Natural killer cell (primary cell): ENCODE results near the gene PTPRT. TPM values are rescaled to one million over a fixed set of nuclear protein-coding genes. Genes with fewer than 3 reads are reported as not detected.

Source experiments
- ATAC-seq, 3 donors: fragments of 150-1000 bp in 2 of 3; fragments of 200-7000 bp in 1 of 3; cut with Tn5 transposase; 1 replicate in 1 of 3; 2 replicates in 2 of 3; pipeline ENCODE4 v1.10.0; 2021; ENCODE audit warnings: mild to moderate bottlenecking in 2 of 3, moderate library complexity in 2 of 3
- DNase-seq, 2 donors: peaks; one replicate each; pipeline versions ENCODE4 v3.0.0 to v3.0.0-alpha.2; 2013 to 2021; ENCODE audit warnings: mixed read lengths in 1 of 2
- H3K27ac ChIP-seq: one replicate; pipeline ENCODE4 v1.5.1; 2013; ENCODE audit warnings: mild to moderate bottlenecking, low read length
- H3K27me3 ChIP-seq: one replicate; pipeline ENCODE4 v1.6.1; 2013; ENCODE audit warnings: low read length; ENCODE audit not compliant: control insufficient read depth, insufficient read depth
- H3K36me3 ChIP-seq: one replicate; pipeline ENCODE4 v1.6.1; 2013; ENCODE audit warnings: low read length; ENCODE audit not compliant: control insufficient read depth, insufficient read depth
- H3K4me1 ChIP-seq: one replicate; pipeline ENCODE4 v1.6.1; 2013; ENCODE audit warnings: low read length; ENCODE audit not compliant: control insufficient read depth, insufficient read depth
- H3K4me3 ChIP-seq: one replicate; pipeline ENCODE4 v1.5.1; 2013; ENCODE audit warnings: low read length
- H3K9me3 ChIP-seq: one replicate; pipeline ENCODE4 v1.6.1; 2013; ENCODE audit warnings: low read length; ENCODE audit not compliant: control insufficient read depth, insufficient read depth
- H3K27ac Mint-ChIP-seq, 2 donors: one replicate each; pipeline ENCODE4 v1.8.0; 2022; ENCODE audit warnings: mild to moderate bottlenecking in 2 of 2, mixed read lengths in 2 of 2, moderate library complexity in 1 of 2
- H3K27me3 Mint-ChIP-seq, 2 donors: one replicate each; pipeline ENCODE4 v1.8.0; 2022; ENCODE audit warnings: low read depth in 2 of 2, mixed read lengths in 2 of 2
- H3K36me3 Mint-ChIP-seq: one replicate; pipeline ENCODE4 v1.8.0; 2022; ENCODE audit warnings: mixed read lengths
- H3K4me1 Mint-ChIP-seq, 2 donors: one replicate each; pipeline ENCODE4 v1.8.0; 2022; ENCODE audit warnings: mixed read lengths in 2 of 2
- H3K4me3 Mint-ChIP-seq: one replicate; pipeline ENCODE4 v1.8.0; 2022; ENCODE audit warnings: mild to moderate bottlenecking, moderate library complexity, mixed read lengths
- H3K9me3 Mint-ChIP-seq, 2 donors: one replicate each; pipeline ENCODE4 v1.8.0; 2022; ENCODE audit warnings: mixed read lengths in 2 of 2
- WGBS: methylation state at CpG from one replicate; pipeline ENCODE4 v1.1.7; 2013; ENCODE audit warnings: missing lambda C conversion rate; ENCODE audit not compliant: insufficient coverage; 5-methylcytosine and 5-hydroxymethylcytosine counted together
- intact Hi-C: fragments of 100-400 bp; cut with micrococcal nuclease; formaldehyde crosslinking; loops from one replicate; pipeline ENCODE4 v1.14.2; 2022
- total RNA-seq, 4 donors: library from RNA; stranded (reverse); fragments of 120-200 nt in 1 of 4; gene quantifications; one replicate each; pipeline versions ENCODE4 v1.2.3 to v1.2.4, GENCODE V29; 2013 to 2022
- TF ChIP-seq, protein P1 (sequence below): fragments of 200-600 bp; IDR thresholded peaks from one replicate; pipeline ENCODE4 v1.8.0; 2022; ENCODE audit warnings: antibody characterized with exemption

PTPRT gene
- total RNA-seq, 3 donors from 2014 or later (not counting 1 experiment from before 2014, with no cell fraction given) = not detected

DNA sequence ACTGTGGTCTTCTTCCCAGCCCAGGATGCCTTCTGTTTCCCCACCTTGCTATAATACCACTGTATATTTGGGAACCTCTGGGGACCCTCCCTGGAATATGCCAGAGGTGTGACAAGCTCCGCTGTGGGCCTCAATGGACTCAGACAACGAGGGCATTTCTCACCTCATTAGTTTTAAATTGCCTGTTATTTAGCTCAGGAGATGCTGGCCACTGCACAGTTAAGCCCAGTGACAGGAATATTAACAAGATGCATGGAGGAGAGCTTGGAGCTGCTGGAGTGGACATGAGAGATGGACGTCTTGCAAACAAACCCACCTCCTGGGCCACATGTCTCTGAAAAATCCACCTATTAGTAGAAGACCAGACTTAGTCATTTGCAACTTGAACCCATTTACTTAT, 1136.4 kb downstream of the PTPRT start:
- intact Hi-C loops = no loop called here
- H3K27ac Mint-ChIP-seq = no peak overlapping the region
- Histone ChIP-seq H3K27me3 (no peaks in the 10 kb centered on the region), H3K27ac (no peak overlapping the region), H3K4me3 (no peak overlapping the region), H3K36me3 (no peaks in the 10 kb centered on the region), H3K9me3 (no peaks in the 10 kb centered on the region), H3K4me1 (no peaks in the 10 kb centered on the region)
- no peaks in the 10 kb centered on the region for H3K36me3 Mint-ChIP-seq
- no peaks in the 10 kb centered on the region for H3K4me1 Mint-ChIP-seq
- no peak for ATAC-seq
- H3K27me3 Mint-ChIP-seq = peaks cover 0 to 9% of the 10 kb centered on the region in 2 donors
- 61% methylated on average over 3 of the region's 3 CpGs for WGBS
- DNase-seq = no peak
- H3K4me3 Mint-ChIP-seq = no peak overlapping the region
- TF ChIP-seq, protein P1, sequence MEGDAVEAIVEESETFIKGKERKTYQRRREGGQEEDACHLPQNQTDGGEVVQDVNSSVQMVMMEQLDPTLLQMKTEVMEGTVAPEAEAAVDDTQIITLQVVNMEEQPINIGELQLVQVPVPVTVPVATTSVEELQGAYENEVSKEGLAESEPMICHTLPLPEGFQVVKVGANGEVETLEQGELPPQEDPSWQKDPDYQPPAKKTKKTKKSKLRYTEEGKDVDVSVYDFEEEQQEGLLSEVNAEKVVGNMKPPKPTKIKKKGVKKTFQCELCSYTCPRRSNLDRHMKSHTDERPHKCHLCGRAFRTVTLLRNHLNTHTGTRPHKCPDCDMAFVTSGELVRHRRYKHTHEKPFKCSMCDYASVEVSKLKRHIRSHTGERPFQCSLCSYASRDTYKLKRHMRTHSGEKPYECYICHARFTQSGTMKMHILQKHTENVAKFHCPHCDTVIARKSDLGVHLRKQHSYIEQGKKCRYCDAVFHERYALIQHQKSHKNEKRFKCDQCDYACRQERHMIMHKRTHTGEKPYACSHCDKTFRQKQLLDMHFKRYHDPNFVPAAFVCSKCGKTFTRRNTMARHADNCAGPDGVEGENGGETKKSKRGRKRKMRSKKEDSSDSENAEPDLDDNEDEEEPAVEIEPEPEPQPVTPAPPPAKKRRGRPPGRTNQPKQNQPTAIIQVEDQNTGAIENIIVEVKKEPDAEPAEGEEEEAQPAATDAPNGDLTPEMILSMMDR = no peak
- no peaks in the 10 kb centered on the region for H3K9me3 Mint-ChIP-seq

DNA sequence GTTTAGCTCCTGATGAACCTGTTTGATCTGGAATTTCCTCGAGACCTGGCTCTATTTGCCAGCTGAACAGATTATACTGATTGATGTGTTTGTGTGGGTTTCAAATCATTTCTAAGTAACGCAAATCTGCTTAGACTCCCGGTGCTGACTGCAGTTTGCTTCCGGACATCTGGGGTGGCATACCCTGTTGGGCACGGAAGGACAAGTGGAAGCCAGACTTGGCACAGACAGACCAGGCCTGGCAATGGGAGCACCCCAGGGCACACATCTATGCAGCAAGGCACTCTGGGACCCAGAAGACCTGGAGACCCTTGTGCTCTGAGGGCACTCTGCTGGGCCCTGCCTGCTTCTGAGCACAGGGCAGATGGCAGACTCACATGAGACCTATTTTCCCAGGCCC, 1137.8 kb downstream of the PTPRT start:
- peaks cover 0 to 9% of the 10 kb centered on the region in 2 donors for H3K27me3 Mint-ChIP-seq
- ATAC-seq = no peak
- Histone ChIP-seq H3K4me3 (no peak overlapping the region), H3K27ac (no peak overlapping the region), H3K9me3 (no peaks in the 10 kb centered on the region), H3K27me3 (no peaks in the 10 kb centered on the region), H3K36me3 (no peaks in the 10 kb centered on the region), H3K4me1 (no peaks in the 10 kb centered on the region)
- TF ChIP-seq, protein P1 = no peak
- intact Hi-C loops = no loop called here
- no peak overlapping the region for H3K4me3 Mint-ChIP-seq
- no peak for DNase-seq
- H3K27ac Mint-ChIP-seq = no peak overlapping the region
- no peaks in the 10 kb centered on the region for H3K4me1 Mint-ChIP-seq
- WGBS = 91% methylated on average over 5 of the region's 5 CpGs
- H3K9me3 Mint-ChIP-seq = no peaks in the 10 kb centered on the region
- no peaks in the 10 kb centered on the region for H3K36me3 Mint-ChIP-seq

DNA sequence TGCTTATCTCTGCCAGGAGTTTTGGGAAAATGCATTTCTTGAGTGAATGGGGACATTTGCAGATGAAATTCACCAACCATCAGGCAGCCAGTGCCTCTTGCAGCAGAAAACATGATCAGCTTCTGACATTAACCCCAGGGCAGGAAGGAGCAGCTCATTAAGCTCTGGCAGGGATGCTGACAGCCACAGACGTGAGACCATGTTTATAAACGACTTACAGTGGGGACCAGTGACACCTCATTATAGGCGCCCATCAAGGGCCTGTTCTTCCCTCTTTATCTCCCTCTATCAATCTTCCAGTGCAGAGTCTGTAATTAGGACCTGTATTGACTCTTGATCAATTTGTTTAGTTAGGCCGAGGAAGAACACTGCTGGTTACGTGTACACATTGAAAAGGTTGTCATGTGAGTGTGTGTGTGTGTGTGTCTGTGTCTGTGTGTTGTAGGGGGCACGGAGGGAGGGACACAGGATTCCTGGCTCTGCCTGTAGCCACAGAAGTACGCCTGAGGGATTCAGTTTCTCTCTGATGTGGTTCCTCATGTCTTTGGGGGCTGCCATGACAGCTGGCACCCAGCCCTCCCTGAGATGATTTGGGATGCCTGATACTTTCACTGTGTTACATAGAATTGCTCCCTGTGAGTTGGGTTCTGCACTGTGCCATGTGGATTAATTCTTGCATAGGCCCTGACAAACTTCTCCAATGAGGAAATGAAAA, 1143.2 kb downstream of the PTPRT start:
- Mint-ChIP-seq H3K4me3 (no peak overlapping the region), H3K27ac (no peak overlapping the region), H3K36me3 (no peaks in the 10 kb centered on the region), H3K27me3 (peaks cover 0 to 8% of the 10 kb centered on the region in 2 donors), H3K9me3 (no peaks in the 10 kb centered on the region), H3K4me1 (no peaks in the 10 kb centered on the region)
- TF ChIP-seq, protein P1 = no peak
- intact Hi-C loops = no loop called here
- DNase-seq (no peak), ATAC-seq (no peak)
- WGBS = 59% methylated on average over 7 of the region's 7 CpGs
- Histone ChIP-seq H3K27me3 (no peaks in the 10 kb centered on the region), H3K9me3 (no peaks in the 10 kb centered on the region), H3K4me1 (no peaks in the 10 kb centered on the region), H3K27ac (no peak overlapping the region), H3K36me3 (no peaks in the 10 kb centered on the region), H3K4me3 (no peak overlapping the region)

DNA sequence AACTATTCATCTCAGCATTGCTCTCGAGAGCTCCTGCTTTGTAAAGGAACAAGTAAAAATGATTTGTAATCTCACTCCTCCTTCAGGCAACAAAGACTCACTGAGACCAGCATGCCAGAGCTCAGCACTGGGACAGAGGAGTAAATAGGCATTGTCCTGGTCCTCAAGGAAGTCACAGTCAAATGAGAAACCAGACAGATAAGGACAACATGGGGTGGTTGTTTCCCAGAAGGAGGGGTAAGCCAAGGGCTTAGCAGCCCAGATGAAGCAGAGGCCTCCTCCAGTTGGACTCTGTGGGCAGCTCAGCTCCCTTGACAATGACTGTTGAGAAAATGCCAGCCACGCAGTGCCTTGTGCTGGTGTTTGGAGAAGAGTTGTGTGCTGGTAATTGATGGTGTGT, 1145.8 kb downstream of the PTPRT start:
- H3K4me3 ChIP-seq = no peak overlapping the region
- H3K9me3 ChIP-seq = no peaks in the 10 kb centered on the region
- TF ChIP-seq, protein P1 = no peak
- Mint-ChIP-seq H3K27ac (no peak overlapping the region), H3K4me1 (no peaks in the 10 kb centered on the region), H3K27me3 (peaks cover 0 to 2% of the 10 kb centered on the region in 2 donors), H3K4me3 (no peak overlapping the region), H3K9me3 (no peaks in the 10 kb centered on the region), H3K36me3 (no peaks in the 10 kb centered on the region)
- 71% methylated on average over 2 of the region's 2 CpGs for WGBS
- no peak for ATAC-seq
- no peaks in the 10 kb centered on the region for H3K27me3 ChIP-seq
- H3K36me3 ChIP-seq = no peaks in the 10 kb centered on the region
- H3K27ac ChIP-seq = no peak overlapping the region
- intact Hi-C loops = no loop called here
- no peaks in the 10 kb centered on the region for H3K4me1 ChIP-seq
- DNase-seq = no peak
